GM19193 (cell line): ENCODE results near the gene TMEM147.
A peak's percentile ranks its signal among the peaks of the same experiment; 100 is the strongest.

Experiments
- POLR2A ChIP-seq: IDR thresholded peaks from 4 replicates; pipeline ENCODE4 v1.6.1; 2011; ENCODE audit not compliant: insufficient read depth, insufficient read length; ENCODE audit errors: extremely low read depth

The TMEM147 gene

GRCh38 chr19:35545001-35545854, at the start of gene TMEM147:
TMEM147 (plus strand) TSS chr19:35545626; CDS start chr19:35545740, 114 bp downstream.
- peak; percentile 82 for TF ChIP-seq POLR2A

- TF ChIP-seq POLR2A = no peak
Measured at GRCh38 chr19:35497406-35497805, 48.0 kb upstream of the TMEM147 start.

GRCh38 chr19:35498220-35498619, 47.2 kb upstream of the TMEM147 start:
- no peak for TF ChIP-seq POLR2A

- no peak for TF ChIP-seq POLR2A
Measured at GRCh38 chr19:35498984-35499527, 46.4 kb upstream of the TMEM147 start.

- no peak for TF ChIP-seq POLR2A
Measured at GRCh38 chr19:35500611-35501010, 44.8 kb upstream of the TMEM147 start.

GRCh38 chr19:35501684-35502083, 43.7 kb upstream of the TMEM147 start:
- TF ChIP-seq POLR2A = no peak

GRCh38 chr19:35502751-35503150, 42.7 kb upstream of the TMEM147 start:
- no peak for TF ChIP-seq POLR2A

GRCh38 chr19:35506011-35506410, 39.4 kb upstream of the TMEM147 start:
- TF ChIP-seq POLR2A = no peak

GRCh38 chr19:35507561-35507960, 37.9 kb upstream of the TMEM147 start:
- TF ChIP-seq POLR2A = no peak

GRCh38 chr19:35508129-35508528, 37.3 kb upstream of the TMEM147 start:
- no peak for TF ChIP-seq POLR2A

GRCh38 chr19:35509018-35509652, 36.3 kb upstream of the TMEM147 start:
- TF ChIP-seq POLR2A = peak; percentile 43

- peak; percentile 41 for TF ChIP-seq POLR2A
Measured at GRCh38 chr19:35509861-35510625, 35.4 kb upstream of the TMEM147 start.

- TF ChIP-seq POLR2A = no peak
Measured at GRCh38 chr19:35510626-35510964, 34.8 kb upstream of the TMEM147 start.

- TF ChIP-seq POLR2A = no peak
Measured at GRCh38 chr19:35511337-35511736, 34.1 kb upstream of the TMEM147 start.
